Suprapubic skin (tissue), 4 donors: ENCODE data around the gene COL23A1. TPM values are rescaled to one million over a fixed set of nuclear protein-coding genes. Genes with fewer than 3 reads are reported as not detected.
A peak's percentile ranks its signal among the peaks of the same experiment; 100 is the strongest.

Experiments
- DNase-seq, 2 donors: peaks; one replicate each; pipeline ENCODE4 v3.0.0-alpha.2; 2019; ENCODE audit warnings: low spot score in 2 of 2
- H3K27ac ChIP-seq: fragments of 200-600 bp; sonication (generic); one replicate; pipeline ENCODE4 v1.5.1; 2019
- H3K27me3 ChIP-seq: fragments of 200-600 bp; sonication (generic); one replicate; pipeline ENCODE4 v1.5.1; 2019
- H3K36me3 ChIP-seq: fragments of 200-600 bp; sonication (generic); one replicate; pipeline ENCODE4 v1.5.1; 2019
- H3K4me1 ChIP-seq: fragments of 200-600 bp; sonication (generic); one replicate; pipeline ENCODE4 v1.5.1; 2019
- H3K4me3 ChIP-seq: fragments of 200-600 bp; sonication (generic); one replicate; pipeline ENCODE4 v1.5.1; 2019; ENCODE audit warnings: mild to moderate bottlenecking
- H3K9me3 ChIP-seq: fragments of 200-600 bp; sonication (generic); one replicate; pipeline ENCODE4 v1.5.1; 2019
- CTCF ChIP-seq, 2 donors: fragments of 200-600 bp in 1 of 2; fragments of 450-650 bp in 1 of 2; sonication (generic) in 1 of 2; IDR thresholded peaks; one replicate each; pipeline ENCODE4 v1.5.1; 2016 to 2019; ENCODE audit warnings: antibody characterized with exemption in 2 of 2, mild to moderate bottlenecking in 1 of 2, moderate library complexity in 1 of 2
- EP300 ChIP-seq: sonication (generic); formaldehyde crosslinking; IDR thresholded peaks from one replicate; pipeline ENCODE4 v1.6.1; 2017; ENCODE audit warnings: antibody characterized with exemption
- POLR2A ChIP-seq, 2 donors: fragments of 450-650 bp; IDR thresholded peaks; one replicate each; pipeline ENCODE4 v1.6.1; 2017; ENCODE audit warnings: antibody characterized with exemption in 2 of 2, mild to moderate bottlenecking in 2 of 2, moderate library complexity in 2 of 2
- POLR2AphosphoS5 ChIP-seq, 3 donors: sonication (generic); formaldehyde crosslinking; IDR thresholded peaks; one replicate each; pipeline ENCODE4 v1.6.1; 2017; ENCODE audit warnings: antibody characterized with exemption in 3 of 3
- WGBS: methylation state at CpG from one replicate; pipeline ENCODE4 v1.1.5; 2018; 5-methylcytosine and 5-hydroxymethylcytosine counted together
- total RNA-seq, 4 donors: library from RNA; depleted of rRNA; stranded (reverse); fragments of >200 nt; gene quantifications; one replicate each; pipeline ENCODE4 v1.1.0, GENCODE V29; 2016

The COL23A1 gene
- total RNA-seq, 4 donors from 2014 or later = 1.6 to 4.4 (median 3.4) TPM

GRCh38 chr5:178544166-178544834 is 45.9 kb downstream of the COL23A1 start:
- WGBS = 93% methylated on average over 16 of the region's 22 CpGs
- no peak for TF ChIP-seq POLR2A (IDR thresholded peaks at IDR 0.05)
- peak in 1 of 2 donors; percentile 46 for DNase-seq
- H3K36me3 ChIP-seq = no peaks in the 10 kb centered on the region
- no peaks in the 10 kb centered on the region for H3K9me3 ChIP-seq
- peaks cover 12% of the 10 kb centered on the region for H3K27me3 ChIP-seq
- H3K27ac ChIP-seq = no peak overlapping the region
- no peak overlapping the region for H3K4me3 ChIP-seq
- H3K4me1 ChIP-seq = no peaks in the 10 kb centered on the region

GRCh38 chr5:178542455-178542854 is 47.7 kb downstream of the COL23A1 start:
- Histone ChIP-seq H3K9me3 (no peaks in the 10 kb centered on the region), H3K36me3 (no peaks in the 10 kb centered on the region), H3K27me3 (peaks cover 12% of the 10 kb centered on the region), H3K4me3 (no peak overlapping the region), H3K4me1 (no peaks in the 10 kb centered on the region), H3K27ac (no peak overlapping the region)
- DNase-seq = peak in 1 of 2 donors; percentile 34
- no peak for TF ChIP-seq POLR2A (IDR thresholded peaks at IDR 0.05)
- no peak for TF ChIP-seq EP300
- TF ChIP-seq POLR2AphosphoS5 (IDR thresholded peaks at IDR 0.05) = no peak
- no peak for TF ChIP-seq CTCF (IDR thresholded peaks at IDR 0.05)
- 56% methylated on average over 7 of the region's 7 CpGs for WGBS

- no peaks in the 10 kb centered on the region for H3K27me3 ChIP-seq
- TF ChIP-seq POLR2A (IDR thresholded peaks at IDR 0.05) (no peak), CTCF (IDR thresholded peaks at IDR 0.05) (no peak), POLR2AphosphoS5 (IDR thresholded peaks at IDR 0.05) (no peak), EP300 (no peak)
- H3K36me3 ChIP-seq = no peaks in the 10 kb centered on the region
- H3K27ac ChIP-seq = no peak overlapping the region
- WGBS = 93% methylated on average over 6 of the region's 6 CpGs
- H3K9me3 ChIP-seq = no peaks in the 10 kb centered on the region
- H3K4me3 ChIP-seq = no peak overlapping the region
- no peak for DNase-seq
- peaks cover 3% of the 10 kb centered on the region for H3K4me1 ChIP-seq
Measured at GRCh38 chr5:178540526-178540925, 49.7 kb downstream of the COL23A1 start.

- TF ChIP-seq CTCF (IDR thresholded peaks at IDR 0.05) (no peak), POLR2AphosphoS5 (IDR thresholded peaks at IDR 0.05) (no peak), POLR2A (IDR thresholded peaks at IDR 0.05) (no peak), EP300 (no peak)
- WGBS = 78% methylated on average over 7 of the region's 7 CpGs
- no peak overlapping the region for H3K27ac ChIP-seq
Measured at GRCh38 chr5:178538741-178539229, 51.4 kb downstream of the COL23A1 start.

GRCh38 chr5:178537467-178538371 is 52.5 kb downstream of the COL23A1 start:
- WGBS = 79% methylated on average over 31 of the region's 31 CpGs

More at GRCh38 chr5:178538741-178539229, 51.4 kb downstream of the COL23A1 start:
- Histone ChIP-seq H3K9me3 (no peaks in the 10 kb centered on the region), H3K27me3 (no peaks in the 10 kb centered on the region), H3K4me3 (no peak overlapping the region), H3K36me3 (no peaks in the 10 kb centered on the region), H3K4me1 (peaks cover 10% of the 10 kb centered on the region)
- DNase-seq = no peak

More at GRCh38 chr5:178537467-178538371, 52.5 kb downstream of the COL23A1 start:
- H3K36me3 ChIP-seq = no peaks in the 10 kb centered on the region
- H3K27me3 ChIP-seq = no peaks in the 10 kb centered on the region
- H3K27ac ChIP-seq = no peak overlapping the region
- H3K9me3 ChIP-seq = no peaks in the 10 kb centered on the region
- DNase-seq = no peak
- no peak overlapping the region for H3K4me3 ChIP-seq
- TF ChIP-seq CTCF (IDR thresholded peaks at IDR 0.05) (no peak), EP300 (no peak), POLR2AphosphoS5 (IDR thresholded peaks at IDR 0.05) (no peak), POLR2A (IDR thresholded peaks at IDR 0.05) (no peak)
- H3K4me1 ChIP-seq = peaks cover 10% of the 10 kb centered on the region
